ENCODE data around the gene ADGRD2.

The ADGRD2 gene

GRCh38 chr9:124458441-124458840 is 8.2 kb downstream of the ADGRD2 start:
- no peak for DNase-seq

DNA sequence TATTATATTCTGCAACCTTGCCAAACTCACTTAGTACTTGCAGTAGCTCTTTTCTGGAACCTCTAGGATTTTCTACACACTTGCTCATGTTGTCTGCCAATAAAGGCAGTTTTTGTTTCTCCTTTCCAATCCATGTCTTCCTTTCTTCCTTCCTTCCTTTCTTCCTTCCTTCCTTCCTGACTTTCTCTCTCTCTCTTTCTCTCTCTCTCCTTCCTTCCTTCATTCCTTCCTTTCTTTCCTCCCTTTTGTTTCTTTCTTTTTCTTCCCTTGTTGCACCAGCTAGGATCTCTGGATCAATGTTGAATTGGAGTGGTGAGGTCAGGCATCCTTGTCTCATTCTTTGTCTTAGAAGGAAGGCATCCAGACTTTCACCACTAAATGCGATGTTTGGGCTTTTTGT is 12.5 kb downstream of the ADGRD2 start:
- no peak for DNase-seq

DNA sequence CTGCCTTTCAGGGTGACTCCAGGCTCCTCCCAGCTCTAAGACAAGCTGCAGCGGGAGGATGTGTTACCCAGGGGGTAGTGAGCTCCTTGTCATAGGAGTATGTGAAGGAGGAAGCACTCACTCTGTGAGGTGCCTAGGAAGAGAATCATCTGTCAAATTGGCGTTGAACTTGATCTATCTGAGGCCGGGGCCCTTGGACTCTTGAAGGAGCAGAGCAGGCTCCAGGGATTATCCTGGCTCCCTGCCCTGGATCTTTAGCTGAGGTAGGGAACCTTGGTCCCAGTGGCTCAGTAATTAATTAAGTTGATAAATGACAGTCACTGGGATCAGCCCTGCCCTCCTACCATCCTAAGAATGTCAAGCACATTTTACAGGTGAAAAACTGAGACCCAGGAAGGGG is 15.5 kb downstream of the ADGRD2 start:
- DNase-seq = no peak

DNA sequence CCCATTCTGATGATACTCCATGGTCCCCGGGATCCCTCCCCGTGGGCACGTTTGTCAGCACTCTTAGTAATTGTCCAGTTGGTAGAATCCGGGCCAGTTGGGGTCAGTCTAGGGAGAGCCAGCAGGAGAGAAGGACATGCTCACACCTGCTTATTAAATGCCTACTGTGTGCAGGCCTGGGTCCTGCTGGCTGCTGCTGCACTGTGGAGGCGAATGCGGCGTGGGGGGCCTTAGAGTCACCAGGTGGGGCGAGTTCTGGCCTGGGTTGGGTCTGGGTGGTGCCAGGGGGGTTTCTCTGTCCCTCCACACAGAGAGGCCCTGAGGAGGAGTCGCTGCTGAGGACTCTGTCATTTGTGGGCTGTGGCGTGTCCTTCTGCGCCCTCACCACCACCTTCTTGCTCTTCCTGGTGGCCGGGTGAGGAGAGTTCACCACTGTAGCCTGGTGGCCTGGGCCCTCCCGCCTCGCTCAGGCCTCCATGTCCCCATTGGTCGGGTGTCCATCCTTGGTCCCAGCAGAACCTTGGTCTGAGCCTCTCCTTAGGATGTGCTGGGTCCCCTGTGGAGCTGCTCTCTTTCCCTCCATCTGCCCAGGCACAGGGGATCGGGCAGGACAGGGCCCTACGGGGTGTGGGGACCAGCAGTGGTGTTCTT is 17.3 kb downstream of the ADGRD2 start:
- no peak for DNase-seq

GRCh38 chr9:124468061-124468740 is 17.9 kb downstream of the ADGRD2 start:
- no peak for DNase-seq

DNA sequence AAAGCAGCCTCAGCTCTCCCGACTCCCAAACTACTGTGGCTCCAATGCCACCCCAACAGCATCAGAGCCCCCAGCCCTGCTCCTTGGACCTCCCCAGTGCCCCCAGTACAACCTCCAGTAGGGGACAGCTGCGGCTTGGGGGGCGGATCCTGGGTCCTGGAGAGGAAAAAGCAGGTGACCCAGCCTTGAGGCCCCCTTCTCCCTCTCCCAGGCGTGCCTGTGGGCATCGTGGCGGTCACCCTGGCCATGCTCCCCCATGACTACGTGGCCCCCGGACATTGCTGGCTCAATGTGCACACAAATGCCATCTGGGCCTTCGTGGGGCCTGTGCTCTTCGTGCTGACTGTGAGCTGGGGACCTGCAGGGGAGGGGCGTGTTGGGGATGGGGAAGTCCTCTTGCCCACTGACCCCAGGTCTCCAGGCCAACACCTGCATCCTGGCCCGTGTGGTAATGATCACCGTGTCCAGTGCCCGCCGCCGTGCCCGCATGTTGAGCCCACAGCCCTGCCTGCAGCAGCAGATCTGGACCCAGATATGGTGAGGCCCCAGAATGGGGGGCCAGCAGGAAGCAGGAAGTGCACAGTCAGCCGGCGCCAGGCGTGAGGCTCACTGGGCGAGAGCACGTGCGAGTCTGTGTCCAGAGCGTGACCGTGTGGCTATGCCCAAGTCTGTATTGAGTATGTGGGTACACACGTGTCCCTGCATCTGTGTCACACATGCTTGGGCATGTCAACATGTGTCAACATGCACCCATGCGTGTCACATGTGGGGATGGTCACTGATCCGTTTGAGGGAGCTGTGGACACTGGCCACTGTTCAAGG is 19.0 kb downstream of the ADGRD2 start:
- no peak for DNase-seq

DNA sequence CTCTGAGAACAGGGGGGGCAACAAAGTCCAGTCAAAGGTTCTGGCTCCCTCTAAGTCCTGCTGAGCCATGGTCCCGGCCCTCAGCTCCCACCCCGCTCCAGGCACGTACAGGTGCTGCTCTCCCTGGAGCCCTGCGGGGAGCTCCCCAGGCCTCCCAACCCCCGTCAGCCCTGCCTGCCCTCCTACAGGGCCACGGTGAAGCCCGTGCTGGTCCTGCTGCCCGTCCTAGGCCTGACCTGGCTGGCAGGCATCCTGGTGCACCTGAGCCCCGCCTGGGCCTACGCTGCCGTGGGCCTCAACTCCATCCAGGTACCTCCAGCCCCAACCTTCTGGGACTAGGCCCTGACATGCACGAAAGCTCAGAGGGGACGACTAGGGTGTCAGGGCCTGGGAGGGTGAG is 20.1 kb downstream of the ADGRD2 start:
- DNase-seq = no peak

DNA sequence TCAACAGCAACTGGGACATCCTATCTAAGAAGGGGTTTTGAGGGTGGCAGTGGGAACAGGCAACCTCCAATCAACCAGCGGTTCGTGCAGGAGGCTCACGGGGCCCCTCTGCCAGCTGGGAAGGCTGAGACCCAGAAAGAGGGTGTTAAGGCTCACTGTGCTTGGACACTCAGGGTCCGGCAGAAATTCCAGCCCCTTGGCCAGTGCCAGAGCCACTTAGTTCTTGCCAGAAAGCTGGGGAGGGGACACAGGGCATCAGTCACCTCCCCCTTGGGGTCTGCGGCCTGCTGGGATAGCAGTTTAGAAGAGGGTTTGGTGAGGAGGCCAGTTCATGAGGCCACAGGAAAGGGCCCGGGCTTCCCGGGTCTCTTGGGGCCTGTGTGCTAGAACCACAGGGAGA is 20.5 kb downstream of the ADGRD2 start:
- no peak for DNase-seq

DNA sequence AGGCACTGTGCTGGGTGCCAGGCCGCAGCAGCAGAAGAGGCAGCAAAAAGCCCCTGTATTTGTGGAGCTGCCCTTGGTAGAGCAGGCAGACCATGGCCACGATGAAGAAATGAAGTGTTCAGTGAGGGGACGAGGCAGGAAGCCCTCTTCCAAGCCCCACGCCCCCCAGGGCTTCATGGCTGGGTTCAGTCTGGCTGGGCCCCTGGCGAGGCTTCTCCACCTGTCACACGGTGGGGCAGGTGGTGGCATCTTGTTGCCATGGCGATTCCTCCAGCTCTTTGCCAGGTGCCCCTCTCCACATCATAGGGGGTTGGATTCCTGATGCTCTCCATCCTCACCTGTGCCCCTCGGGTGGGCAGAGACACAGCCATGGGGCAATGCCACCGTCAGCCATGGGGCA is 21.5 kb downstream of the ADGRD2 start:
- DNase-seq = no peak

DNA sequence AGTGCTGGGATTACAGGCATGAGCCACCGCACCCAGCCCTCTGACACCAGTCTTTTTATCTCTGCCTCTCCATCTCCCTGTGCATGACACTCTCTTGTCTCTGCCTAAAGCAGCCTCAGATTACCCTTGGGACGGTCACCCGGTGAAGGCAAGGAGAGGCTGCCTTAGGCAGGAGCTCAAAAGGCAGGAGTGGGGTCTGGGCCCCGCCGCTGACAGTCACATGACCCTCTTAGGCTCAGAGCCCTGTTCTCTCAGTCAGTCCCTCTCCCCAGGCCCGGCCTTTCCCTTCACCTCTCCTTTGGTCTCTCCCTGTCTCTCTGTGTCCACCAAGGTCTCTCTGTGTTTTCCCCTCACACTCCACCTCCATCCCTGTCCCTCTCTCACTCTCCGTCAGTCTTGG is 22.5 kb downstream of the ADGRD2 start:
- no peak for DNase-seq

DNA sequence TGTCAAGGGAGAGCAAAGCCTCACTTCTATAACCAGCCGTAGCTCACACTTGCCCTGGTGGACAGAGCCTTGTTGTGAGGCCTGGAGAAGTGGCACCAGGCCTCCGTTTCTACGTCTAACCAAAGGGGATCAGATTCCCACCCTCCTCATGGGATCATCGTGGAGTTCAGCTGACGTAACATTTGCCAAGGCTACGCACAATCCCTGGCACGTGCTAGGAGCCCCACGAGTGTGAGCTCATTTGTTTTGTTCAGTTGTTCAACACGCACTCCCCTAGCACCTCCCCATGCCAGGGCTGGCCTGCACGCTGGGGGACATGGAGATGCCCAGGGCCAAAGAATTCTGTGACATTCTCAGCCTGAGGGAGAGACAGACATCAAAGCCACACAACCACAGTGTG is 23.1 kb downstream of the ADGRD2 start:
- no peak for DNase-seq

GRCh38 chr9:124474151-124474550 is 23.9 kb downstream of the ADGRD2 start:
- DNase-seq = no peak

GRCh38 chr9:124475158-124475867 is 25.1 kb downstream of the ADGRD2 start:
- no peak for DNase-seq

GRCh38 chr9:124475868-124476690 is 25.8 kb downstream of the ADGRD2 start:
- no peak for DNase-seq

GRCh38 chr9:124477211-124477647 is 27.0 kb downstream of the ADGRD2 start:
- DNase-seq = no peak

DNA sequence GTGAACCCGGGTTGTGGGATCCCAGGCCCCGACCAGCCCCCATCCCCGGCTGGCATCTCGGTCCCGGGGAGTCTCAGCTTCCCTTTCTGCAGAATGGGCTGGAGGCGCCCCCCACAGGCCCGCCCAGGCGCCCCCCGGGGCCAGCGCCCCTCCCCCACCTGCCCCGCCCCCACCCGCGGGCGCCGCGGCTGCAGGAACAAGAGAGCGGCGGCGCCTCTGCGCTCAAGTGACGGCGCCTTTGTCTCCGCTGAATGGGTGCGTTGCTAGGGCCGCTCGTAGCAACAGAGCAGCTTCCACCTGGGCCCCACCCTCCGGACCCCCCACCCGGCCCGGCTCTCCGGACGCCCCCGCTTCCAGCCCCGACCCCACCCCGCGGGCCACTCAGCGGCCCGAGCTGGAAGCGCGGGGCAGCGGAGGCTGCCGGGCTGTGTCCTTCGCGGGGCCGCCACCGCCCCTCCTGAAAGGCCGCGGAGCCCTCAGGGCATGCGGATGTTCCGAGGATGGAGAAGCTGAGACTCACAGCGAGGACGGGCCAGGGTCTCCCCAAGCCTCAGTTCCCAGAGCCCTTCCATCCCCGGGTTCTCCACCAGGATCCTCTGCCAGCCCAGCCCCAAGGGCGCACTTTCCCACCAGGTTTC is 27.5 kb downstream of the ADGRD2 start:
- no peak for DNase-seq

DNA sequence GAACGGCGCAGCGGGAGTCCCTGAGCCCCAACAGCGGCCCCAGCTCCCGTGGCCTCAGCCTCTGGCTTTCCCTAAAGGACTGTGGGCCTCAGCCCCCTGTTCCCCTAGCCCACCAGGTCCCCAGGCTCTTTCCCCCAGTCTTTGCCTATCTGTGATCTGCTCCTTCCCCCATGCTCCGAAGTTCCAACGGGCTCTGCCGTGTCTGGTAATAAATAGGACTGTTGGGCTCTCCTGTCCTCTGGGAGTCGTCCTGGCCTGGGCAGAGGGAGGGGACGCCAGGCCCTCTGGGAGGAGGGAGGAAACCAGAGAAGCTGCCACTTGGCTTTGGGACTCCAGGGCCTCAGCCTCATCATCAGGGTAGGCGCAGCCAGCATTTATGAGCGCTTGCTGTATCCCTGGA is 28.1 kb downstream of the ADGRD2 start:
- no peak for DNase-seq

- DNase-seq = no peak
These were observed 29.1 kb downstream of the ADGRD2 start for GRCh38 chr9:124479371-124479770.

- no peak for DNase-seq
These were observed 29.8 kb downstream of the ADGRD2 start for GRCh38 chr9:124479947-124480620.

DNA sequence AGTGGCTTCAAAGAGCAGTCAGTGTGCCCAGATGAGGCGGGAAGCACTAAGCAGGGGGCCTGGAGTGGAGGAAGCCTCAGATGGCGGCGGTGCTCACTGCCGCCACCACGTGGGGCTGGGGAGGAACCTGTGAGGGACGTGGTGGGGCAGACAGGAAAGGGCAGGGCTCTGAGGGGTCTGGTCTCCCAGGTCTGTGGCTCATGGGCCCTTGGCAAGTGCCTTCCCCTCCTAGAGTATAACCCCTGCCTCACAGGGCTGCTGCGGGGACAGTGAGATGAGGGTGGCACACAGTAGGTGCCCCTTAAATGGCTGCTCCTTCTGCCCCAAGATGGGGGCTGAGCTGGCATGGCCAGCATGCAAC is 30.4 kb downstream of the ADGRD2 start:
- DNase-seq = peak; percentile 20

DNA sequence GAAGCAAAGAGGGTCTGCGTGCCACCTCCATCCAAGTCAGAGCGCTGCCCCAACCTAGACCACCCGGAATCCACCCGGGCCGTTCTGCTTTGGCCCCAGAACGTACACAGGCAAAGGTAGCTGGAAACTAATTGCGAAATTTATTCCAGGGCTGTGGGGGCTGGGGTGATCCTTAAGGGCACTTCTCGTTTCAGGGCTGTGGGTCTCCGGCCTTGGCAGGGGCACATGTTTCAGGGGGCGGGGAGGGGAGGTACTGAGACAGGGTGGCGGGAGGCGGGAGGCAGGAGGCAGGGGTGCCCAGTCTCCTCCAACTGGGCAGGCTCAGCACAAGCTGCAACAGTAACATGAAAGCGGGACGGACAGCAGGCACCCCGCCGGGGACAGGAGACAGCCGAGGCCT is 30.9 kb downstream of the ADGRD2 start:
- DNase-seq = no peak

Data from fibroblast of skin of right quadriceps (primary cell).